ENCODE measurements around the gene AANAT. TPM values are rescaled to one million over a fixed set of nuclear protein-coding genes. Genes with fewer than 3 reads are reported as not detected.

The AANAT gene
- total and polyA plus RNA-seq, 2 experiments from 2014 or later, result not detected

- Histone ChIP-seq H3K9ac (no peak overlapping the region), H3K36me3 (ENCODE audit: low read depth) (no peaks in the 10 kb centered on the region), H3K4me1 (ENCODE audit: insufficient read depth) (no peaks in the 10 kb centered on the region), H4K20me1 (ENCODE audit: insufficient read depth) (no peaks in the 10 kb centered on the region), H3K27me3 (replicated peaks; ENCODE audit: insufficient read depth) (no peaks in the 10 kb centered on the region), H3F3A (ENCODE audit: insufficient read depth) (no peaks in the 10 kb centered on the region), H2AFZ (no peak overlapping the region), H3K79me2 (ENCODE audit: insufficient read depth) (no peaks in the 10 kb centered on the region), H3K4me2 (ENCODE audit: unreplicated experiment) (no peak overlapping the region), H3K4me3 (no peak overlapping the region), H3K9me3 (ENCODE audit: low read depth) (no peaks in the 10 kb centered on the region), H3K27ac (no peak overlapping the region), H3K9me2 (ENCODE audit: insufficient read depth) (no peaks in the 10 kb centered on the region)
- 73 to 94% methylated on average over 7 to 8 of the region's 8 CpGs for WGBS, 2 experiments (ENCODE audit: low coverage in 1 of 2, low lambda C conversion rate in 2 of 2, missing lambda C conversion rate in 2 of 2)
- no peak for DNase-seq
- in situ Hi-C loops (cut with MboI), result loop anchor here (5.0 kb wide), 1 partner anchor 39 kb away; no protein-coding TSS in a partner anchor
- TF ChIP-seq EZH2 (IDR thresholded peaks at IDR 0.05; ENCODE audit: insufficient read depth, poor library complexity, severe bottlenecking), result no peak
- TF ChIP-seq EZH2phosphoT487 (IDR thresholded peaks at IDR 0.05; ENCODE audit: insufficient read depth, low read depth), result no peak
Measured at GRCh38 chr17:76467809-76468633, 618 bp downstream of the AANAT start.

GRCh38 chr17:76468634-76469010 lies 1.2 kb downstream of the AANAT start:
- no peaks in the 10 kb centered on the region for H3K79me2 ChIP-seq (ENCODE audit: insufficient read depth)
- no peaks in the 10 kb centered on the region for H3K36me3 ChIP-seq (ENCODE audit: low read depth)
- in situ Hi-C loops (cut with MboI), result loop anchor here (5.0 kb wide), 1 partner anchor 39 kb away; no protein-coding TSS in a partner anchor
- WGBS, 2 experiments (ENCODE audit: low coverage in 1 of 2, low lambda C conversion rate in 2 of 2, missing lambda C conversion rate in 2 of 2), result 94 to 96% methylated on average over 13 to 14 of the region's 14 CpGs
- H4K20me1 ChIP-seq (ENCODE audit: insufficient read depth), result no peaks in the 10 kb centered on the region
- no peak for DNase-seq
- no peak overlapping the region for H3K4me2 ChIP-seq (ENCODE audit: unreplicated experiment)
- TF ChIP-seq EZH2 (IDR thresholded peaks at IDR 0.05; ENCODE audit: insufficient read depth, poor library complexity, severe bottlenecking), result no peak
- TF ChIP-seq EZH2phosphoT487 (IDR thresholded peaks at IDR 0.05; ENCODE audit: insufficient read depth, low read depth), result no peak
- no peak overlapping the region for H3K27ac ChIP-seq
- H3F3A ChIP-seq (ENCODE audit: insufficient read depth), result no peaks in the 10 kb centered on the region
- H3K9me3 ChIP-seq (ENCODE audit: low read depth), result no peaks in the 10 kb centered on the region
- no peak overlapping the region for H3K9ac ChIP-seq
- no peaks in the 10 kb centered on the region for H3K4me1 ChIP-seq (ENCODE audit: insufficient read depth)
- H3K27me3 ChIP-seq (replicated peaks; ENCODE audit: insufficient read depth), result no peaks in the 10 kb centered on the region
- H2AFZ ChIP-seq, result no peak overlapping the region
- no peak overlapping the region for H3K4me3 ChIP-seq
- H3K9me2 ChIP-seq (ENCODE audit: insufficient read depth), result no peaks in the 10 kb centered on the region

GRCh38 chr17:76469076-76469990 lies 1.9 kb downstream of the AANAT start:
- 95 to 98% methylated on average over 33 to 38 of the region's 38 CpGs for WGBS, 2 experiments (ENCODE audit: low coverage in 1 of 2, low lambda C conversion rate in 2 of 2, missing lambda C conversion rate in 2 of 2)
- no peak overlapping the region for H3K27ac ChIP-seq
- no peak for TF ChIP-seq EZH2phosphoT487 (IDR thresholded peaks at IDR 0.05; ENCODE audit: insufficient read depth, low read depth)
- no peak for TF ChIP-seq EZH2 (IDR thresholded peaks at IDR 0.05; ENCODE audit: insufficient read depth, poor library complexity, severe bottlenecking)
- H3K4me3 ChIP-seq, result no peak overlapping the region
- H3K27me3 ChIP-seq (replicated peaks; ENCODE audit: insufficient read depth), result no peaks in the 10 kb centered on the region
- H3K9me2 ChIP-seq (ENCODE audit: insufficient read depth), result no peaks in the 10 kb centered on the region
- H3K4me1 ChIP-seq (ENCODE audit: insufficient read depth), result no peaks in the 10 kb centered on the region
- no peaks in the 10 kb centered on the region for H3F3A ChIP-seq (ENCODE audit: insufficient read depth)
- DNase-seq, result no peak
- no peak overlapping the region for H3K4me2 ChIP-seq (ENCODE audit: unreplicated experiment)
- H3K9ac ChIP-seq, result no peak overlapping the region
- no peak overlapping the region for H2AFZ ChIP-seq
- no peaks in the 10 kb centered on the region for H4K20me1 ChIP-seq (ENCODE audit: insufficient read depth)
- no peaks in the 10 kb centered on the region for H3K79me2 ChIP-seq (ENCODE audit: insufficient read depth)
- H3K9me3 ChIP-seq (ENCODE audit: low read depth), result no peaks in the 10 kb centered on the region
- in situ Hi-C loops (cut with MboI), result loop anchor here (5.0 kb wide), 1 partner anchor 38 kb away; no protein-coding TSS in a partner anchor
- H3K36me3 ChIP-seq (ENCODE audit: low read depth), result no peaks in the 10 kb centered on the region

GRCh38 chr17:76469991-76470739 lies 2.8 kb downstream of the AANAT start:
- no peaks in the 10 kb centered on the region for H3K27me3 ChIP-seq (replicated peaks; ENCODE audit: insufficient read depth)
- in situ Hi-C loops (cut with MboI), result loop anchor here (5.0 kb wide), 1 partner anchor 37 kb away; no protein-coding TSS in a partner anchor
- H3K4me3 ChIP-seq, result no peak overlapping the region
- 91% methylated on average over 10 to 13 of the region's 13 CpGs for WGBS, 2 experiments (ENCODE audit: low coverage in 1 of 2, low lambda C conversion rate in 2 of 2, missing lambda C conversion rate in 2 of 2)
- no peaks in the 10 kb centered on the region for H3K4me1 ChIP-seq (ENCODE audit: insufficient read depth)
- TF ChIP-seq EZH2 (IDR thresholded peaks at IDR 0.05; ENCODE audit: insufficient read depth, poor library complexity, severe bottlenecking), result no peak
- TF ChIP-seq EZH2phosphoT487 (IDR thresholded peaks at IDR 0.05; ENCODE audit: insufficient read depth, low read depth), result no peak
- no peak for DNase-seq
- no peak overlapping the region for H3K4me2 ChIP-seq (ENCODE audit: unreplicated experiment)
- H3K79me2 ChIP-seq (ENCODE audit: insufficient read depth), result no peaks in the 10 kb centered on the region
- H2AFZ ChIP-seq, result no peak overlapping the region
- H4K20me1 ChIP-seq (ENCODE audit: insufficient read depth), result no peaks in the 10 kb centered on the region
- H3K36me3 ChIP-seq (ENCODE audit: low read depth), result no peaks in the 10 kb centered on the region
- no peak overlapping the region for H3K9ac ChIP-seq
- H3F3A ChIP-seq (ENCODE audit: insufficient read depth), result no peaks in the 10 kb centered on the region
- H3K9me2 ChIP-seq (ENCODE audit: insufficient read depth), result no peaks in the 10 kb centered on the region
- no peaks in the 10 kb centered on the region for H3K9me3 ChIP-seq (ENCODE audit: low read depth)
- no peak overlapping the region for H3K27ac ChIP-seq

All from GM23248 (cell line).